ENCODE results near the gene FBXL12.
"Not testable (repeated sequence)": the region's sequence is repeated elsewhere in the genome, so short reads cannot be mapped to it uniquely, and the experiment has no call there.

Gene FBXL12, protein sequence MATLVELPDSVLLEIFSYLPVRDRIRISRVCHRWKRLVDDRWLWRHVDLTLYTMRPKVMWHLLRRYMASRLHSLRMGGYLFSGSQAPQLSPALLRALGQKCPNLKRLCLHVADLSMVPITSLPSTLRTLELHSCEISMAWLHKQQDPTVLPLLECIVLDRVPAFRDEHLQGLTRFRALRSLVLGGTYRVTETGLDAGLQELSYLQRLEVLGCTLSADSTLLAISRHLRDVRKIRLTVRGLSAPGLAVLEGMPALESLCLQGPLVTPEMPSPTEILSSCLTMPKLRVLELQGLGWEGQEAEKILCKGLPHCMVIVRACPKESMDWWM

DNA sequence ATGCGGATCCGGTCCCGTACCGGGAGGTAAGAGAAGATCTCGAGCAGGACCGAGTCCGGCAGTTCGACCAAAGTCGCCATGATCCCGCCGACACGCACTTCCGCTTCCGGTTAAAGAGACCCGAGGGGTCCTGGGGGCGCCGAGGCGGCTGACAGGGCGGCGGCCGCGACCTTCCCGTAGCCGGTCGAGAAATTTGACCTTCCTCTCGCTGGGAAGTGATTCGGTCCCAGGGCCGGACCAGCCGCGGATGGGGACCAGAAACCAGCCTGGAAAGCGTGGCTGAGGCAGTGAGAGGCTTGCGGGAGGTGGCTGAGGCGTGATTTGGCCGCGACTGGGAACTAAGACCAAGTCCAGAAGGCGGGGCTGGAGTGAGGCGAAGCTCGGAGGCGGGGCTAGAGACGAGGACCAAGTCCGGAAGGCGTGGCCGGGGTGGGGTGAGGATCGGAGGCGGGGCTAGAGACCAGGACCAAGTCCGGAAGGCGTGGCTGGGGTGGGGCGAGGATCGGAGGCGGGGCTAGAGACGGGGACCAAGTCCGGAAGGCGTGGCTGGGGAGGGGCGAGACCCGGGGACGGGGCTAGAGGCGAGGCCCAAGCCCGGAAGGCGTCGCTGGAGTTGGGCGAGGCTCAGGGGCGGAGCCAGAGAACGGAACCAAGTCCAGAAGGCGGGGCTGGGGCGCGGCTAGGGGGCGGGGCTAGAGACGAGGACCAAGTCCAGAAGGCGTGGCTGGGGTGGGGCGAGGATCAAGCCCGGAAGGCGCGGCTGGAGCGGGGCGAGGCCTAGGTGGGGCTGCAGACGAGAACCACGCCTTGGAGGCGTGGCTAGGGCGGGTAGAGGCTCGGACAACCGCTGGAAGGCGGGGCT is at the start of gene FBXL12:
Gene FBXL12, minus strand, starts transcription at position 346 of the 862 bp plus-strand sequence. Its CDS starts 266 bp downstream, at position 80.
- DNase-seq (ENCODE audit: low spot score): peak; percentile 99

DNA sequence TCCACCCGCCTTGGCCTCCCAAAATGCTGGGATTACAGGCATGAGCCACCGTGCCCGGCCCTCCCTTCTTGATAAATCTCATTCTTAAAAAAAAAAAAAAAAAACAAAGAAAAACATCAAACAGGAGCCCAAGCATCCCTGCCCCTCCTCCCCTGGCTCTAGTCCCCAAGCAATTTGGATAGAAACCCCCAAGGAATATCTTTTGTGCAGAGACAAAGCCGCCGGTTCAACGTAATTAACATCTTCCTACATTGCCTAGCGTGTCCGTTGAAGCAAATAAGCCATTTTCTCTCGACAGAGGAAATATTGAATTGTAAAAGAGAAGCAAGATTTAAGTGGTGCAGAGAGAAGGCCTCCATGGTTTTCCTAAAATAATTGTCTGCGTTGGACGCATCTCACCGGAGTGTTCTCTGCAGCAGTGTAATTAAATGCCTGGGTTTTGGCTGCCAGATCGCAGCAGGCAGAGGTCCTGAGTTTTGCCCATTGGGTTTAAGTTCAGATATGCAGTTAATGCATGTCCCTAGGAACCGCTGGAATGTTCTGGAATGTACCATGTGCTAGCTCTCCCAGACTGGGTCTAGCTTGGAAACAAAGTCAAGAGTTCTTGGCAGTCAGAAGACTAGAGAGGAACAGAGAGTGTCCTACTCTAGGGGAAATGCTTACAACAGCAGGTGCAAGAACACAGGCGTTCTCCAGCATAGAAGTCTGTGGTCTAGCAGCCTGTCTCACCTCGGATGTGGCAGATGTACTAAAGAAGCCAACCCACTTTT is 47.0 kb upstream of the FBXL12 start:
- DNase-seq (ENCODE audit: low spot score): no peak

DNA sequence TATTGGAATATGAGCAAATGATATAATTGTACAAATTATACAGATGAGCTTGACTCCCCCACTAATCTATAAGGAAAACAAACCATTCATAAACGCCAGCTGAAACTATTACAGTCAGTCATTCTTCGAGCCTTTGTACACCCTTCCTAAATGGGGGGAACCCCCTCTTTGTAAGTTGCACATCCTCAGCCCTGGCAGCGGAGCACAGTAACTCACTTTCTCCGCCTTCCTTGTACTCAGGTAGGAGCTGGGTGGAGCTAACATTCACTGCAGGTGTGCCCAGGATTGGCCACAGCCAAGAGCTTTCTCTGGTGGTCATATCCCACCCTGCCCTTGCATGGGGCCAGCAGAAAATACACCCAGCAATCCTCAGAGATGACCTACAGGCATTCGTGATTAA is 44.9 kb upstream of the FBXL12 start:
- DNase-seq (ENCODE audit: low spot score): no peak

DNA sequence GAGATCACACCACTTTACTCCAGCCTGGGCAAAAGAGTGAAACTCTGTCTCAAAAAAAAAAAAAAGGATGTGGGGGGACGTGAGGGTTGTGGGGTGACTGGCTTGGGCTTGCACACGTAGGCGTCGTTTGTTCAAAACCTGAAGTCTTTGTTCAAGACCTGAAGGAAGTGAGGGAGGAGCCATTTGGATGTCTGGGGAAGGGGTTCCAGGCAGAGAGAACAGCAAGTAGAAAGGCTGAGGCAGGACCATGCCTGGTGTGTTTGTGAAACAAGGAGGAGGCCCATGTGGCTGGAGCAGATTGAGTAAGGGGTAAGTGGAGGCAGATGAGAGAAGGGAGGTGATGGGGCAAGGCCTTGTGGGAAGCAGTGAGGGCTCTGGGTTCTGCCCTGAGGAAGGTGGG is 44.1 kb upstream of the FBXL12 start:
- DNase-seq (ENCODE audit: low spot score): no peak

DNA sequence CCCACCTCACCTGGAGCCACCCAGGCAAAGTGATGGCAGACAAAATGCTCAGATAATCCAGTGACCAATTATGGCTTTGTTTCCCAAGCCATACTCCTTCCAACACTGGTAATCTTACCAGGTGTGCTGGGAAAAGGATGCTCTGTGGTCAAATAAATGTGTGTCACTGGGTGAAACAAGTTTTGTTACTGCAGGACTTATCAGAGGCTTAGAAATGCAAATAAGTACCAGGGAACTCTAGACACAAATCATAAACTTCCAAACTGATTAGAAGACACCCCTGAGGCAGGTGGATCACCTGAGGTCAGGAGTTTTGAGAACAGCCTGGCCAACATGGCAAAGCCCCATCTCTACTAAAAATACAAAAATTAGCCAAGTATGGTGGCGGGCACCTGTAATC is 42.6 kb upstream of the FBXL12 start:
- no peak for DNase-seq (ENCODE audit: low spot score)

DNA sequence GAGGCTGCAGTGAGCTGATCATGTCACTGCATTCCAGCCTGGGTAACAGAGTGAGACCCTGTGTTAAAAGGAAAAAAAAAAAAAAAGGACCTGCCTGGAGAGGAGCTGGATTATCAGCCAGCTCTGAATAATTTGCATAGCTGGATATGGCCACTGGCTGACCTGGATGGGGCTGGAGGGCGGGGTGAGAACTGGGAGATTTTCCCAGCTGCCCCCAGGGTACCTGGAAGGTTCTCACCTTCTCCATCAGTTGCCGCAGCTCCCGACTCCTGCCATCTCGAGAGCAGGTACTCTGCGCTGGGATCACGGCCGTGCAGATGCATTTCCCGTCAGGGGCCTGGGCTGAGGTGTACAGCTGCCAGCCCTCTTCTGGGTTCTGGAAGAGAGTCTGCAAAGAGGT is 41.5 kb upstream of the FBXL12 start:
- no peak for DNase-seq (ENCODE audit: low spot score)

DNA sequence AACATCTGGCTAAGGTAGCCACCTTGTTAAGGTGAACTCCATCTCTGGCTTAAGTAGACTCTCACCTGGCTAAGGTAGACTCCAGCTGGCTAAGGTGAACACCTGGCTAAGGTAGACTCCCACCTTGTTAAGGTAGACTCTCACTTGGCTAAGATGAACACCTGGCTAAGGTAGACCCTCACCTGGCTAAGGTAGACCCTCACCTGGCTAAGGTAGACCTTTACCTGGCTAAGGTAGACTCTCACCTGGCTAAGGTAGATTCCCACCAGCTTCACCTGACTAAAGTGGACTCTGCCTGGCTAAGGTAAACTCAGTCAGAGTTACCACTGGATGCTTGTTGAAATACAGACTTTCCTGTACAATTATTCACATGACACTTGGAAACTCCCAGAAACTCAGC is 39.9 kb upstream of the FBXL12 start:
- no peak for DNase-seq (ENCODE audit: low spot score)

DNA sequence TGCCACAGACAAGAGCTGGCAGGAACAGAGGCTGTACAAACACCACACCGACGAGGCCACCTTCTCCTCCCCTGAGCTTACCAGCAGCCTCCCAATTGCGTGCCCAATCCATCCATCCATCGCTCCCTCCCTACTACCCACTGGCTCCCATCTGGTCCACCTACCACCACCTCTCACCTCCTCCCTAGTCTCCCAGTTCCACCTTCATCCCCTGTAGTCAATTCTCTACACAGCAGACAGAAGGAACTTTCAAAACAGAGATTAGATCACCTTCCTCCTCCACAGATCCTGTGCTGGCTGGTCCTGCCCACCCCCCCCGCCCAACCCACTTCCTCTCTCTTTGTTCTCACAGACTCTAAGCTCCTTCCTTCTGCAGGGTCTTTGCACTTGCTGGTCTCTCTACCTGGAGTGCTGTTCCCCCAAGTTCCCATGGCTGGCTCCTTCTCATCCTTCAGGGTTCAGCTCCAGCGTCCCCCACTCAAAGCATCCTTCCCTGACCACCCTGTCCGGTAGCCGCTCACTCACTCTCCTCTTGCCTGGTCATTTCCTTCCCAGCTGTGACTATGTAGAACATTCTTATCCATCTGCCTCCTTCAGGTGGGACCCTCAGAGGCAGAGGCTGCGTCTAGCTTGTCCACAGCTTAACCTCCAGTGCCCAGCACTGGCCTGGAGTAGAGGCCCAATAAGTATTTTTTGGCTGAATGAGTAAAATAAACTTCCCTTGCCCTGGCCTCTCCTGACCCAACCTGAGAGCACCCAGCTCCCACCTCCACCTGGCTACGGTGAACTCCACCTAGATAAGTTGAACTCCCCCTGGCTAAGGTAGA is 39.3 kb upstream of the FBXL12 start:
- DNase-seq (ENCODE audit: low spot score): no peak

DNA sequence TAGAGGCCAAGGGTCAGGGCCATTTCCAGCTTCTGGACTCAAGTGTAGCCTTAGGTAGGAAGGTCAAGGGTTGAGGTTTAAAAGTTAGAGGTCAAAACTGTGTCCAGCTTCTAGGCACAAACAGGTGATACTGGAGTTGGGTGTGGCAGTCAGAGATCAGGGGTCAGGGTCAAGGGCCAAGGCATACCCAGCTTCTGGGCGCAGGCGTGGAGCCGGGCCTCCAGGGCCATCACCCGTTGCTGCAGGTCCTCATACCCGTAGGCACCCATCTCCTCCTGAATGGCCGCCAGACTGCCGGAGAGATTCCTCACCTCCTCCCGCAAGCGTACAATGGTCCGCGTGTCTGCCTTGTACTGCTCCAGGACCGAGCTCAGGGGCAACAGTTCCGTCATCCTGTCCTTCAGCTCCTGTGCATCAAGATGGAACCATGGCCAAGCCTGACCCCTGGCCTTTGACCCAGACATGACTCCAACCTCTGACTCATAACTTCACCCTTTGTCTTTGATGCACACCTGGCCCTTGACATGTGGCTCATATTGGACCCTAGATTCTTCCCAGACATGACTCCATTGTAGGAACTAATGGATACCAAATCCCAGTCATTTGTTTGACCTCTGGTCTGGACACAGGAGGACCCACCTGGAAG is 38.3 kb upstream of the FBXL12 start:
- DNase-seq (ENCODE audit: low spot score): no peak

DNA sequence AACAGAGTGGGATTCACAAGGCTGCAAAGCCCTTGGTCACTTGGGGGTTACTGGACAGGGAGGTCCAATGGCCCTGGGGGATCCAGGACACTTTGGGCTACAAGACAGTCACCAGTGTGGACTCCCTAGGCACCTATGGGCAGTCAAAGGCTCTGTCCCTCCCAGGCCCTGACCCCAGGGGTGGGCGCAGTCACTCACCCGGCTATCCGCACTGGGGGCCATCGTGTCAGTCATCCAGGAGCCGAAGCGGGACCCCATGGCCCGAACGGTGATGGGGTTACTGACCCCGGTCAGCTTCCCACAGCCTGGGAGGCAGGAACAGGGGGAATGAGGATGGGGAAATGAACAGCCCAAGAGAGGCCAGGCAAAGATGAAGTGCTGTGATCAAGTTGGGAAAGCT is 37.7 kb upstream of the FBXL12 start:
- no peak for DNase-seq (ENCODE audit: low spot score)

DNA sequence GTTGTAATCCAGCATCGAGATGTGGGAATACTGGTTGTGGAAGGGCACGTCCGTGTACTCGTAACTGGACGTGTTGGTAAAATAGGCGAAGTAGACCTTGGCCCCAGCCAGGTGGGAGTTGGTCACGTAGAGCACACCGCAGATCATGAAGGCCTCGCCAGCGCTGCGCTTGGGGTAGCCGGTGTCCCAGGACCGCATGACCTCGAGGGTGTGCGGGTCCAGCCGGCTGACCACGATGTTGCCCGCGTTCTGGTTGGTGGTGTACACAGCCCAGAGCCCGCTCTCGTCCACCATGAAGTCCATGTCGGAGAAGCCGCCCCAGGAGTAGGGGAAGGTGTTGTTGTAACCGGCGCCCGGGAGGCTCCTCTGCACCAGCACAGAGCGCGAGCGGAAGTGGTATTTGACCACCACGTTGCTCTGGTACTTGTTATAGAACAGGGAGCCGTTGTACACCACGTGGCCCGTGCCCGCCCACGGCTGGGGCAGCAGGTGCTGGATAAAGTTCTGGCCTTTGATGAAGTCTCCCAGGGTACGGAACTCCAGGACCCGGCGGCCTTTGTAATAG is 35.5 kb upstream of the FBXL12 start:
- DNase-seq (ENCODE audit: low spot score): no peak

DNA sequence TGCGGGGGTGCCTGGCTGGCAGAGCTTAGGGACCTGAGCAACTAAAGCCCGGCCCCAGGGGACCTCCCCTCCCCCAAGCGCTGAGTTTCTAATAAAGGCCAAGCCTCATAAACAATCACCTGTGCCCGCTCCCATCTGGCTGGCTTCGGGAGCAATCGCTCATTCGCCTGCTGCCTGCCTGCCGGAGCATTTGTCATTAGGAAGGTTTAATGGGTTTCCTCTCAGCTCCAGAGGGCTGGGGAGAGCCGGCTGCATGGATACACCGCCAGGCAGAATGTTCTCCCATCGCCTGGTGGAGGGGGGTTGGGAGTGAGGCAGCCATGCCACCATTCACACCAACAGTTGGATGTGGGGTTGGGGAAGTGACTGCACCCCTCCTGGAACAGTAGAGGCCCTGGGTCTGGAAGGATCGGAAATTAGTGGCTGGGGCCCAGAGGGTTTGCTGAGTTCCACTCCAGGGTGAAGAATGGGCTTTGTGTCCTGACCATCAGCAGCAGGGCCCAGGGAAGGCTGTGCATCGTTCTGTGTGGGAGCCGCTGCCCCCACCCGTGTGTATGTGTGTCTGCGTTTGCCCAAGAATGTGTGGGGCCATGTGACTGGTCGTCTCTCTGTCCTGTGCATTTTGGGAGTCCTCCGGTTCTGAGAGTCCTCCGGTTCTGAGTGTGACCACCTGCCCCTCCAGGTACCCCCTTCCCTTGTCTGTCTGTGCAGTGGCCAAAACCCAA is 31.5 kb upstream of the FBXL12 start:
- DNase-seq (ENCODE audit: low spot score): no peak

DNA sequence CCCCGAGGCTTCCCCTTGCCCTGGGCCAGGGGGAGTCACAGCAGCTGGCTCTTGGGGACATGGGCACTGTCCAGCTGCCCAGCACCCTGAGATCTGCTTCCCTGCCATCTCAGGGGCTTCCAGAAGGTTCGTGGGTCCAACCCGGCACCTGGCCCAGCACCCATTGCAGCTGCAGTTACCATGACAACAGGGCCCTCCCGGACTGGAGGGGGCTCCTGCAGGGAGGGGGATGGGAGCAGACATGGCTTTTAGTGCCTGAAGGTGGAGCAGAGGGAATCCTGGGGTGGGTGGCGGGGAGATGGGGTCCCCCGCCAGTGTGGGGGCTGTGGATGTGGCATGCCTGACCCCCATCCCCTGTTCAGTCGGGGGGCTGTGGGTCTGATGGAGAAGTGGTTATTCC is 30.9 kb upstream of the FBXL12 start:
- DNase-seq (ENCODE audit: low spot score): no peak

DNA sequence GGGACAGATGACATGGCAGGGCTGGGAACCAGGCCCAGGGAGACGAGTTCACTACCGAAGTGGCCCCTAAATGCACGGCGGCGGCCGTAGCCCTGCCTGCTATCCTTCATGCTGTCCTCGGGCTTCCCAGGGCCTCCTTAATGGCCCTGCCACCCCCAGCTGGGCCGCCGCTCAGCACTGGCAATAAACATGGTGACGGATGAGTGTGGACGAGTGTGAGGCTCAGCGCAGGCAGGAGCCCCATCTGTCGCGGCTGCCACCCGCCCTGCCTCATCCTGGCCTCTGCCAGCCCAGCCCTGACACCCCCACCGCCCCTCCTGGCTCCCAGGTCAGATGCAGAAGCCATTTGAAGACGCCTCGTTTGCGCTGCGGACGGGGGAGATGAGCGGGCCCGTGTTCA is 29.9 kb upstream of the FBXL12 start:
- DNase-seq (ENCODE audit: low spot score): no peak

DNA sequence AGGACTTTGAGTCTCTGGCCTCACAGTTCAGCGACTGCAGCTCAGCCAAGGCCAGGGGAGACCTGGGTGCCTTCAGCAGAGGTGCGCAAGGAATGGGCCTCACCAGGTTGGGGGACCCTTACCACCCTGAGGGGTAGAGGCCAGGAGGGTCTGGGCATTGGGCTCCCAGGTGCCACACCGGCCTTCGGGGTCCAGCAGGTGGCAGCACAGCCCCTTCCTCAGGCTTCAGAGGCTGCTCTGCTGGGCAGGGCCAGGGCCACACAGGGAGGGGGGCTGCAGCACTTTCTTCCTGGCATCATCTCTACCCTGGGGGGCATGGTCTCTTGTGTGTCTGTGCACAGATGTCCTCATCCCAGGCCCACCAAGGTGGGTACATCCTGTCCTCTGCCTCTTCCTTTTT is 29.2 kb upstream of the FBXL12 start:
- DNase-seq (ENCODE audit: low spot score): no peak

DNA sequence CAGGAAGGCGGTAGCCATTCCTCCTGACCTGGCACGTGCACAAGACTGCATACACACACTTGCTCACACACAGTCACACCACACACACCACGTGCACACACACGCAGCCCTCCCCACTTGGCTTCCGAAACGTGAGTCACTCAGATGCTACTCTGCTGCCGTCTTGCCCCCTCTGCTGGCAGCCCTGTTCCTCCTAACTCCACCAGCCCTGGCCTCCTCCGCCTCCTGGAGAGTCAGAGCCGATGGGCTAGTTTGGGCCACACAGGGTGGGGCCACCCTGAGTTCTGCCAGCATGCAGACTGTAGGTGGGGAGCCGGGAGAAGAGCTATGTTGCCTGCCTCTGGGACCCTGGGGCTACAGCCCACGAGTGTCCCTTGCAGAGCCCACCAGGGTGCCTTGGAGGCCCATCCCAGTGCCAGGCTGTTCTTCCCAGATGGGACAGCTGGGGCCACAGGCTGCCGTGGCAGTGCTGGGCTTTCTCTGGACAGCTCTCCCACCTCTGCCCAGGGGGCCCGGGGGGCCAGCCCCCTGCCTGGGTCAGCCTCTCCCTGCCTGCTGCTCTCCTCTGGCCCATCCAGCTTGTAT is 28.3 kb upstream of the FBXL12 start:
- peak; percentile 57 for DNase-seq (ENCODE audit: low spot score)

DNA sequence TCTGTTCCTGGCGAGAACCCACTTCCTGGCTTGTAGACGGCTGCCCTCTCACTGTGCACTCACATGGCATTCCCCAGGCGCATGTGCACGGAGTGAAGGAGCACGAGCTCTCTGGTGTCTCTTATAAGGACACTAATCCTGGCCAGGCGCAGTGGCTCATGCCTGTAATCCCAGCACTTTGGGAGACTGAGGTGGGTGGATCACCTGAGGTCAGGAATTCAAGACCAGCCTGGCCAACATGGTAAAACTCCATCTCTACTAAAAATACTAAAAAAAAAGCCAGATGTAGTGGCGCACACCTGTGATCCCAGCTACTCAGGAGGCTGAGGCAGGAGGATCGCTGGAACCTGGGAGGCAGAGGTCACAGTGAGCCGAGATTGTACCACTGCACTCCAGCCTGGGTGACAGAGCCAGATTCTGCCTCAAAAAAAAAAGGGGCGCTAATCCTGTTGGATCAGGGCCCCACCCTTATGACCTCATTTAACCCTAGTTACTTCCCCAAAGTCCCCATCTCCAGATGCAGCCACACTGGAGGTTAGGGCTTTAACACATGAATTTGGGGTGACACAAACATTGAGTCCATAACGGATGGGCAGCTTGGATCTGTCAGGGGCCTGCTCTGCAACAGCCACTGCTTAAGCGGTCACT is 24.9 kb upstream of the FBXL12 start:
- not testable (repeated sequence) for DNase-seq (ENCODE audit: low spot score)

DNA sequence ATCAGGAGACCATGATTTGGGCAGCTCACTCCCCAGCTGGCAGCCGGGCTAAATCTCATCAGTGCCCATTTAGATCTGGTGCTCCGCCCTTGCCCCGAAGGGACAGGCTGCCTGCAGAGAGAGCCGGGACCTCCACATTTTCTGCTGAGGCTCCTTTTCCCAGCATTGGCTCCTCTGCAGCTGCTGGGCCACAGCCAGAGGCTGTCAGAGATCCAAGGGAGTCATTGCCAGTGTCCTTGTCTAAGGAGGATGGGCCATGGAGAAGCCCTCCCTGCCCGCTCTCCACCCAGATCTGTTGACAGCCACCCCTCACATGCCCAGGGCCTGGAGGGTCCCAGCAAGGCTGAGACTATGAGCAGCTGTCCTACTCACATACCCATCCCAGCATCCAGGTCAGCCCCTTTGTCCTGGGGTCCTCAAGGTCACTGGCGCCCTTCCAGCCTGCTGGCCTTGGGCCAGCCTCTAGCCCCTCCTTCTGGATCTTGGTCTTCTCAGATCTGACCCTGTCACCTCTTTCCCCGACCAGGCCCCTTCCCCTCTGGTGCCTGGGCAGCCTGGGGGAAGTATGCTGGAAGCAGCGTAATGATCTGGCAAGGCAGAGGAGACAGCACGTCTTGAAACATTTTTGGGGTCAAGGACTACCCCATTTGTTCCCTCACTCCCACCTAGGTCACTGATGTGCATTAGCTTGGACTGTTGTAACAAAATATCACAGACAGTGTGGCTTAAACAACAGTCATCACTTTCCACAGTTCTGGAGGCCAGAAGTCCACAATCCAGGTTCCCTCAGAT is 24.2 kb upstream of the FBXL12 start:
- no peak for DNase-seq (ENCODE audit: low spot score)

DNA sequence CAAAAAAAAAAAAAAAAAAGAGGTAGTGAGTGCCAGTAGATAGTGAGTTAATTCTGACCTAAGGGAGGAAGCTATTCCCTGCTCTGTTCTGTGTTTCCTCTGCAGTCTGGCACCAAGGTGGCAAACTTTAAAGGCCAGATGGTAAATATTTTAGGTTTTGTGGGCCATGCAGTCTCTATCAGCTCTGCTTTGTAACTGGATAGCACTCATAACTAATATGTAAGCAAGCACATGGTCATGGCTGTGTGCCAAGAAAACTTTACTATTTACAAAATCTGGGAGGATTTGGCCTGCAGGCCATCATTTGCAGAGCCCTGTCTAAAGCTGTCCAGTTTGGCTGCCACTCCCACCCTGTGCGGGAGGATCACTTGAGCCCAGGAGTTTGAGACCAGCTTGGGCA is 20.5 kb upstream of the FBXL12 start:
- no peak for DNase-seq (ENCODE audit: low spot score)
